ENCODE measurements around the gene RPL37.

DNA sequence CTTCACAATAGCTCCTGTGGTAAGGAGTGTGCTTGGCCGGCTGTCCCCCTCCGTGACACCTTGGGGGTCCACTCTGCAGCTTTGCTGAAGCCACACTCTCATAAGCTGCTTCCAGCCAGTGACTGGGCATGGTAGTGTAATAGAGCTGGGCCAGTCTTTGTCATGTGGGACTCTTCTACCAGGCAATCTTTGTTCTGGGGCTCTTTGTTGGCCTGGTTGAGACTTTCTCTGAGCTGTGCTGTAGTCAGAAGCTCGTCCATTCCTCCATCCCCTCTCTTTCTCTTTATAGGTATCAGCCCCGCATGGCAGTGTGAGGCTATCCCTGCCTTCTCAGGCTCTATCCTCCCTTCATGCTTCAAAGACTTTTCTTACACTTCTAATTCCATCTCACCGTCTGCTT is 31.8 kb upstream of the RPL37 start:
- TF ChIP-seq, protein P1, sequence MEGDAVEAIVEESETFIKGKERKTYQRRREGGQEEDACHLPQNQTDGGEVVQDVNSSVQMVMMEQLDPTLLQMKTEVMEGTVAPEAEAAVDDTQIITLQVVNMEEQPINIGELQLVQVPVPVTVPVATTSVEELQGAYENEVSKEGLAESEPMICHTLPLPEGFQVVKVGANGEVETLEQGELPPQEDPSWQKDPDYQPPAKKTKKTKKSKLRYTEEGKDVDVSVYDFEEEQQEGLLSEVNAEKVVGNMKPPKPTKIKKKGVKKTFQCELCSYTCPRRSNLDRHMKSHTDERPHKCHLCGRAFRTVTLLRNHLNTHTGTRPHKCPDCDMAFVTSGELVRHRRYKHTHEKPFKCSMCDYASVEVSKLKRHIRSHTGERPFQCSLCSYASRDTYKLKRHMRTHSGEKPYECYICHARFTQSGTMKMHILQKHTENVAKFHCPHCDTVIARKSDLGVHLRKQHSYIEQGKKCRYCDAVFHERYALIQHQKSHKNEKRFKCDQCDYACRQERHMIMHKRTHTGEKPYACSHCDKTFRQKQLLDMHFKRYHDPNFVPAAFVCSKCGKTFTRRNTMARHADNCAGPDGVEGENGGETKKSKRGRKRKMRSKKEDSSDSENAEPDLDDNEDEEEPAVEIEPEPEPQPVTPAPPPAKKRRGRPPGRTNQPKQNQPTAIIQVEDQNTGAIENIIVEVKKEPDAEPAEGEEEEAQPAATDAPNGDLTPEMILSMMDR (IDR thresholded peaks at IDR 0.05) = no peak
- TF ChIP-seq POLR2A (IDR thresholded peaks at IDR 0.05) = no peak

All from Peyer's patch (tissue), 4 donors.